Heart right ventricle (tissue), 16 donors: ENCODE results near the gene PRKN. TPM values are rescaled to one million over a fixed set of nuclear protein-coding genes. Genes with fewer than 3 reads are reported as not detected.

Source experiments
- ATAC-seq, 8 donors: fragments of 200-7000 bp; cut with Tn5 transposase; one replicate each; pipeline ENCODE4 v1.9.1; 2020; ENCODE audit warnings: mild to moderate bottlenecking in 8 of 8, moderate library complexity in 8 of 8, moderate number of reproducible peaks in 1 of 8
- DNase-seq, 2 donors: peaks; one replicate each; pipeline ENCODE4 v3.0.0-alpha.2; 2020
- H3K27ac ChIP-seq, 10 donors: fragments of 200-600 bp; sonication (generic) in 2 of 10; one replicate each; pipeline versions ENCODE4 v1.5.0 to v1.8.0; 2020 to 2022; ENCODE audit warnings: mild to moderate bottlenecking in 3 of 10
- H3K27me3 ChIP-seq, 7 donors: fragments of 200-600 bp; one replicate each; pipeline ENCODE4 v1.8.0; 2021 to 2022; ENCODE audit warnings: mild to moderate bottlenecking in 2 of 7
- H3K36me3 ChIP-seq, 9 donors: fragments of 200-600 bp; sonication (generic) in 1 of 9; one replicate each; pipeline versions ENCODE4 v1.5.0 to v1.8.0; 2020 to 2022; ENCODE audit warnings: mild to moderate bottlenecking in 2 of 9
- H3K4me1 ChIP-seq, 9 donors: fragments of 200-600 bp; sonication (generic) in 1 of 9; one replicate each; pipeline versions ENCODE4 v1.5.0 to v1.8.0; 2020 to 2022; ENCODE audit warnings: mild to moderate bottlenecking in 4 of 9
- H3K4me3 ChIP-seq, 10 donors: fragments of 200-600 bp; sonication (generic) in 2 of 10; one replicate each; pipeline versions ENCODE4 v1.5.0 to v1.8.0; 2020 to 2022; ENCODE audit warnings: mild to moderate bottlenecking in 7 of 10, moderate library complexity in 2 of 10
- H3K9me3 ChIP-seq, 11 donors: fragments of 200-600 bp in 10 of 11; sonication (generic) in 2 of 11; one replicate each; pipeline versions ENCODE4 v1.5.0 to v1.8.0; 2013 to 2022; ENCODE audit warnings: mild to moderate bottlenecking in 2 of 11, control low read depth in 1 of 11, moderate library complexity in 1 of 11
- CTCF ChIP-seq, 9 donors: fragments of 200-600 bp; sonication (generic) in 2 of 9; IDR thresholded peaks; one replicate each; pipeline versions ENCODE4 v1.5.0 to v1.8.0; 2021 to 2022; ENCODE audit warnings: antibody characterized with exemption in 9 of 9, mild to moderate bottlenecking in 5 of 9, moderate library complexity in 1 of 9
- WGBS, 2 donors: extraction: QIAGEN DNeasy Blood & Tissue Kit; methylation state at CpG; one replicate each; pipeline ENCODE4 v1.1.7; 2013; ENCODE audit warnings: inconsistent platforms in 1 of 2; 5-methylcytosine and 5-hydroxymethylcytosine counted together
- intact Hi-C, 10 donors: fragments of 100-400 bp; cut with DNase I; formaldehyde crosslinking; loops; one replicate each; pipeline versions ENCODE4 v1.11.1 to v1.14.2; 2022
- polyA plus RNA-seq, 2 donors: library from polyadenylated mRNA; stranded (reverse); fragments of 200-250 nt; gene quantifications; one replicate each; pipeline ENCODE4 v1.2.3, GENCODE V29; 2013
- total RNA-seq, 10 donors: library from RNA; stranded (reverse); fragmentation: NEBNext Ultra II Directional in 3 of 10; extraction: Animal tissue kit (Norgen Biotek cat#: 25700) in 3 of 10; gene quantifications; one replicate each; pipeline versions ENCODE4 v1.2.1 to v1.2.4, GENCODE V29; 2021 to 2023
- donor health status: Arrhythmogenic right ventricular cardiomyopathy.
- donor health status: ischemic (EF 13 %, LVEDD 7.1; RV severe dilation, severe dysfunction).
- donor health status: healthy with polysubstance abuse.
- donor health status: DM: no; HTN: yes; CAD: no.
- donor health status: DM: no; HTN: no; CAD: no.
- donor health status: ischemic (EF 25% LVEDD 6.9; RV normal size, moderate dysfunction).
- donor health status: ischemic (EF 25% LVEDD 5.7; RV mildly dilated, moderate dysfunction).
- donor health status: healthy.
- donor health status: DM: yes; HTN: yes; CAD: no.
- donor health status: Ischemic cardiomyopathy.
- donor health status: ischemic (EF 35%, LVEDD 5.7; RV mildly dilated, moderate dysfunction).
- donor health status: nonischemic (EF 11% LVEDD 7.7; RV severe dilation, severe dysfunction).
- donor health status: DM: yes; HTN: yes; CAD: no.
- donor health status: PGD.
- donor health status: ischemic (EF 29% LVEDD 5.4; RV normal size, mild dysfunction).
- donor health status: nonischemic (EF 23%, LVEDD 6.1; RV moderate dilation, normal function).

The PRKN gene
- total and polyA plus RNA-seq, 12 donors, result 2.3 to 27.7 (median 26.3) TPM

GRCh38 chr6:162184465-162184864 is 543.1 kb downstream of the PRKN start:
- DNase-seq (no peak), ATAC-seq (no peak)
- Histone ChIP-seq H3K36me3 (no peaks in the 10 kb centered on the region), H3K27ac (no peak overlapping the region), H3K4me3 (no peak overlapping the region), H3K27me3 (no peaks in the 10 kb centered on the region), H3K4me1 (peaks cover 0 to 37% (median 15%) of the 10 kb centered on the region in 9 donors), H3K9me3 (no peaks in the 10 kb centered on the region)
- 88 to 94% methylated on average over 9 of the region's 9 CpGs for WGBS, 2 donors
- intact Hi-C loops, result loop anchor here in 3 of 10 donors (10.0 kb wide), 3 partner anchors 200 to 540 kb away; partner anchors contain the start of genes PACRG (in 2 of the 3) and PRKN (in 2 of the 3)
- TF ChIP-seq CTCF (IDR thresholded peaks at IDR 0.05), result no peak

- intact Hi-C loops, result loop anchor here in 3 of 10 donors (10.0 kb wide), 3 partner anchors 203 to 543 kb away; partner anchors contain the start of genes PACRG (in 2 of the 3) and PRKN (in 2 of the 3)
- H3K4me3 ChIP-seq, result no peak overlapping the region
- no peak overlapping the region for H3K27ac ChIP-seq
- H3K27me3 ChIP-seq, result no peaks in the 10 kb centered on the region
- TF ChIP-seq CTCF (IDR thresholded peaks at IDR 0.05), result no peak
- peak in 1 of 8 donors; percentile 47 for ATAC-seq
- peaks cover 0 to 42% (median 18%) of the 10 kb centered on the region in 9 donors for H3K4me1 ChIP-seq
- H3K9me3 ChIP-seq, result no peaks in the 10 kb centered on the region
- 68 to 76% methylated on average over 6 of the region's 6 CpGs for WGBS, 2 donors
- DNase-seq, result no peak
- H3K36me3 ChIP-seq, result no peaks in the 10 kb centered on the region
Measured at GRCh38 chr6:162181741-162182401, 545.7 kb downstream of the PRKN start.

- no peak for TF ChIP-seq CTCF (IDR thresholded peaks at IDR 0.05)
- WGBS, 2 donors, result 88 to 95% methylated on average over 5 of the region's 5 CpGs
- H3K9me3 ChIP-seq, result no peaks in the 10 kb centered on the region
- peaks cover 0 to 37% (median 16%) of the 10 kb centered on the region in 9 donors for H3K4me1 ChIP-seq
- DNase-seq, result no peak
- intact Hi-C loops, result loop anchor here in 3 of 10 donors (10.0 kb wide), 3 partner anchors 204 to 544 kb away; partner anchors contain the start of genes PACRG (in 2 of the 3) and PRKN (in 2 of the 3)
- no peak overlapping the region for H3K27ac ChIP-seq
- no peaks in the 10 kb centered on the region for H3K27me3 ChIP-seq
- no peak overlapping the region for H3K4me3 ChIP-seq
- H3K36me3 ChIP-seq, result no peaks in the 10 kb centered on the region
- no peak for ATAC-seq
Measured at GRCh38 chr6:162181111-162181510, 546.5 kb downstream of the PRKN start.

- ATAC-seq, result peak in 2 of 8 donors; percentile 23 to 32
- 72 to 89% methylated on average over 7 of the region's 7 CpGs for WGBS, 2 donors
- Histone ChIP-seq H3K4me1 (peaks cover 0 to 29% (median 15%) of the 10 kb centered on the region in 9 donors), H3K27ac (peak overlapping the region in 1 of 10 donors; percentile 77), H3K4me3 (no peak overlapping the region), H3K27me3 (no peaks in the 10 kb centered on the region), H3K36me3 (no peaks in the 10 kb centered on the region), H3K9me3 (no peaks in the 10 kb centered on the region)
- TF ChIP-seq CTCF (IDR thresholded peaks at IDR 0.05), result no peak
- intact Hi-C loops, result loop anchor here in 4 of 10 donors (5.0 to 10.0 kb wide), 4 partner anchors 545 to 555 kb away; partner anchors contain the start of genes PACRG (in 2 of the 4) and PRKN (in 2 of the 4)
- DNase-seq, result no peak
Measured at GRCh38 chr6:162179196-162179951, 548.2 kb downstream of the PRKN start.
